ENCODE data around the gene CDH4. TPM values are rescaled to one million over a fixed set of nuclear protein-coding genes. Genes with fewer than 3 reads are reported as not detected.

Gene CDH4
- total and polyA plus RNA-seq, 2 of the 8 experiments (the other 6 are each of a cell fraction or from before 2014, with no cell fraction given) = 4.3 to 7.9 TPM

- H2AK5ac ChIP-seq (ENCODE audit: low read depth, low read length) = no peak overlapping the region
- H2BK120ac ChIP-seq (replicated peaks; ENCODE audit: low read depth, low read length) = no peak overlapping the region
- POLR2A ChIA-PET (ENCODE audit: partially characterized antibody) = interaction anchor here (0.9 kb wide), 1 partner anchor 67 kb away, joined by 4 read pairs; no protein-coding TSS in a partner anchor
- peaks cover 3% of the 10 kb centered on the region; the same call in 1 of the 2 replicates for H3K79me1 ChIP-seq (ENCODE audit: low read depth, low read length)
- H3K9me3 ChIP-seq (ENCODE audit: insufficient read depth in 2 of 2, low read depth in 1 of 2, low read length in 1 of 2) = no peaks in the 10 kb centered on the region
- TF ChIP-seq BACH1 (IDR thresholded peaks at IDR 0.05; ENCODE audit: low read length) (no peak), BRCA1 (IDR thresholded peaks at IDR 0.05; ENCODE audit: low read depth, low read length) (no peak), RBBP5 (IDR thresholded peaks at IDR 0.05; ENCODE audit: borderline replicate concordance, low read depth, low read length) (no peak)
- no peak overlapping the region for H2BK15ac ChIP-seq (ENCODE audit: low read length)
- no peak overlapping the region for H3K56ac ChIP-seq (replicated peaks; ENCODE audit: insufficient read length, low read depth, low read length)
- H3K4me1 ChIP-seq (replicated peaks in 1 of 4; ENCODE audit: control insufficient read depth in 3 of 4, insufficient read depth in 4 of 4, low read length in 3 of 4) = no peaks in the 10 kb centered on the region; a peak in 1 of 7 replicates
- no peak overlapping the region for H3K4me3 ChIP-seq (ENCODE audit: extremely low read depth in 1 of 4, insufficient read depth in 2 of 4, low read depth in 3 of 4, low read length in 4 of 4)
- no peak for DNase-seq (ENCODE audit: low read depth in 1 of 2, low spot score in 2 of 2)
- H3K36me3 ChIP-seq (ENCODE audit: control insufficient read depth in 2 of 4, insufficient read depth in 4 of 4, low read length in 3 of 4) = peaks cover 0 to 7% (median 3%) of the 10 kb centered on the region in 4 experiments; a peak in 3 of 8 replicates
- H3K23ac ChIP-seq (ENCODE audit: insufficient read length) = no peak overlapping the region
- H2BK5ac ChIP-seq (ENCODE audit: low read depth, low read length) = no peak overlapping the region; the same call in 1 of the 2 replicates
- no peak overlapping the region for H3K14ac ChIP-seq (ENCODE audit: insufficient read length)
- no peak overlapping the region for H3K4ac ChIP-seq (replicated peaks; ENCODE audit: insufficient read length, low read depth, low read length)
- no peaks in the 10 kb centered on the region for H3K27me3 ChIP-seq (replicated peaks in 1 of 4; ENCODE audit: control insufficient read depth in 3 of 4, extremely low read depth in 1 of 4, insufficient read depth in 3 of 4, low read length in 3 of 4)
- FAIRE-seq = no peak
- H3K27ac ChIP-seq (ENCODE audit: low read depth, low read length) = no peak overlapping the region
- WGBS, 2 experiments (ENCODE audit: extremely low coverage in 1 of 2, insufficient coverage in 1 of 2, insufficient read length in 1 of 2, insufficient replicate concordance in 2 of 2, low coverage in 1 of 2, low lambda C conversion rate in 2 of 2, missing lambda C conversion rate in 1 of 2) = 78% methylated on average over 9 of the region's 10 CpGs; no CpG with 5 or more reads in 1 of the 2 experiments
- H3K23me2 ChIP-seq (ENCODE audit: low read depth, low read length) = peaks cover 8% of the 10 kb centered on the region; the same call in 1 of the 2 replicates
- CTCF ChIA-PET (ENCODE audit: partially characterized antibody) = interaction anchor here (1.2 kb wide), 2 partner anchors 22 to 33 kb away, joined by 3 to 4 read pairs; no protein-coding TSS in a partner anchor
- peaks cover 5 to 6% of the 10 kb centered on the region in 2 experiments for H4K20me1 ChIP-seq (replicated peaks in 1 of 2; ENCODE audit: control insufficient read depth in 1 of 2, insufficient read depth in 2 of 2, low read length in 2 of 2)
- no peak overlapping the region for H3K9ac ChIP-seq (replicated peaks in 1 of 4; ENCODE audit: extremely low read depth in 1 of 4, low read depth in 3 of 4, low read length in 3 of 4)
- H2AFZ ChIP-seq (ENCODE audit: low read length) = no peak overlapping the region
- H4K91ac ChIP-seq (replicated peaks; ENCODE audit: insufficient read length, low read length) = no peak overlapping the region
- H3K4me2 ChIP-seq (ENCODE audit: insufficient read depth in 1 of 2, low read depth in 2 of 2, low read length in 2 of 2) = no peak overlapping the region; a peak in 1 of 4 replicates
- no peak overlapping the region for H2BK20ac ChIP-seq (ENCODE audit: low read length)
- no peak overlapping the region for H4K8ac ChIP-seq (ENCODE audit: extremely low read depth, insufficient read depth, low read length)
- H4K5ac ChIP-seq (ENCODE audit: insufficient read length, low read depth, low read length) = no peak overlapping the region
- H3K18ac ChIP-seq (ENCODE audit: extremely low read depth, low read length) = no peak overlapping the region
- no peak overlapping the region for H2BK12ac ChIP-seq (ENCODE audit: low read depth, low read length)
- no peaks in the 10 kb centered on the region for H3K79me2 ChIP-seq (ENCODE audit: control insufficient read depth in 1 of 2, insufficient read depth in 2 of 2, low read length in 2 of 2)
Observed at GRCh38 chr20:61977419-61977786, 725.3 kb downstream of the CDH4 start.

Data from H1 (cell line).